ACHN (cell line): ENCODE results near the gene SCYGR4.
"Not testable (repeated sequence)": the region's sequence is repeated elsewhere in the genome, so short reads cannot be mapped to it uniquely, and the experiment has no call there.

Source experiments
- DNase-seq: peaks from one replicate; pipeline ENCODE4 v3.0.0-alpha.2; 2015
- in situ Hi-C: cut with HindIII; loops from 2 replicates; pipeline ENCODE4 v1.10.0; 2017; ENCODE audit warnings: low sequenced_read_pairs, low pct_ligation_motif_present, low pct_unique_long_range_greater_than_20kb

SCYGR4 gene, protein sequence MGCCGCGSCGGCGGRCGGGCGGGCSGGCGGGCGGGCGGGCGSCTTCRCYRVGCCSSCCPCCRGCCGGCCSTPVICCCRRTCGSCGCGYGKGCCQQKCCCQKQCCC

DNA sequence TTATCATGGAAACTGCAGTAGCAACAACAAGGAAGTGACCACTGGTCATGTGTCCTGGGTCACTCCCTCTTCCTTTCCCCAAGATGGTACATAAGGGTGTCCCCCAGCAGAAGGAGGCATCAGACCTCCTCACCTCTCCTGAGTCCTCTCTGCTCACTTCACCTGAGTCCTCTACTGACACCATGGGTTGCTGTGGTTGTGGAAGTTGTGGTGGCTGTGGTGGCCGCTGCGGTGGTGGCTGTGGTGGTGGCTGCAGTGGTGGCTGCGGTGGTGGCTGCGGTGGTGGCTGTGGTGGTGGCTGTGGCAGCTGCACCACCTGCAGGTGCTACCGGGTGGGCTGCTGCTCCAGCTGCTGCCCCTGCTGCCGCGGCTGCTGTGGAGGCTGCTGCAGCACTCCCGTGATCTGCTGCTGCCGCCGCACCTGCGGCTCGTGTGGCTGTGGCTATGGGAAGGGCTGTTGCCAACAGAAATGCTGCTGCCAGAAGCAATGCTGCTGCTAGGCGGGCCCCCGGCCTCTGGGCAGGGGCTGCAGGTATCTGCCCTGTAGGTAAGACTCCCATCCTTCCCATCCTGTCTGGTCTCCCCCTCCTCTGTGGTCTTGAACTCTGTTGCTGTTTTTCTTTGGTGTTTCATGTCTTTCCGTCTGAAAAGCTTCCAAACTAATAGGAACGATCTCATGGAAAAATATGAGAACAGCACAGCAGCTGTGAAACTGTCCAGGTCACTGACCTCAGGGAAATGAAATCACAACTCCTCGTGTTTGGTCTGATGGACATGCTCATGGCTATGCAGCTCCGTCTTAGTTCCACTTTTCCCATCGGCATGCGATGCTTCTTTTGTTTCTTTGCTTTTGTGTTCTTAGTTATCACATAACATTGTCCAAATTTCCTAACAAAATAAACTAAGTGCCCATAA, at the start of gene SCYGR4:
Gene SCYGR4 (plus strand): TSS at position 183 of the 915 bp plus-strand sequence. CDS start 0 bp downstream, at position 183.
- in situ Hi-C loops: no loop called here
- no peak for DNase-seq

DNA sequence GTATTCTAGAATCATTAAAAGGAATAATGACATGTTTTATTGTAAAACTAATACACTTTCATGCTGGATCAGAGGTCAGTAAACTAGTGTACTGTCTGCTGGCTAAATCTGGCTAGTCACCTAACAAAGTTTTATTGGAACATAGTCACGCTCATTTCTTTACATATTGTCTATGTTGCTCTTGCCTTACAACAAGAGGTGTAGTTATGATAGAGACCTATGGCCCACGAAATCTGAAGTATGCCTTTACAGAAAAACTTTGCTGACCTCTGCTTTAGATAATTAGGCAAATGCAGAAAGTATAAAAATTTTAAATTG, 48.5 kb upstream of the SCYGR4 start:
- no peak for DNase-seq
- in situ Hi-C loops: no loop called here

DNA sequence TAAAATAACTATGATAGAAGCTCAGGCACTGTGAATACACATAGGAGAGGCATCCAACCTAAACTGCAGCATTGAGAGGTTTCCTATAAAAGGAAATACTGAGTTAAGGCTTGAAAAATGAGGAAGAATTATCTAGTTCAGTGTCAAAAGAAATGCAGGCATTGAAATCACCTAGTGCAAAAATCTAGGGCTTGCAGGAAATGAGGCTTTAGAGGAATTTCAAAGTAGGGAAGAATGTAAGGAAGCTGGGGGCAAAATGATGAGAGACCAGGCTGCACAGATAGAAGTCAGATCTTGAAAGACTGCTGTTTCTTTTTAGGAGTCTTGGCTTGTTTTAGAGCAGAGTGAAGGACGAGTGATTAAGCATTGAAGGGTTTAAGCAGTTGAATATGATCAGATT, 46.7 kb upstream of the SCYGR4 start:
- in situ Hi-C loops: no loop called here
- no peak for DNase-seq

DNA sequence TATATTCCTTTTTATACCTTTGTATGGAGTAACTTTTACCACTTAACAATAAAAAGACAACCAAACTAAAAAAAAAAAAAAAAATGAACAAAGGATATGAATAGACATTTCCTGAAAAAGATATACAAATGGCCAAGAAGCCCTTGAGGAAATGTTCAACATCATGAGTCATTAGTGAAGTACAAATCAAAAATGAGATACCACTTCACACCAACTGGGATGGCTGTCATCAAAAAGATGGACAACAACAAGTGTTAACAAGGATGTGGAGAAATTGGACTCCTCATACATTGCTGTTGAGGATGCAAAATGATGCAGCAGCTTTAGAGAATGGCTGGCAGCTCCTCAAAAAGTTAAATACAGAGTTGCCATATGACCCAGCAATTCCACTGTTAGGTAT, 41.2 kb upstream of the SCYGR4 start:
- in situ Hi-C loops: no loop called here
- no peak for DNase-seq

DNA sequence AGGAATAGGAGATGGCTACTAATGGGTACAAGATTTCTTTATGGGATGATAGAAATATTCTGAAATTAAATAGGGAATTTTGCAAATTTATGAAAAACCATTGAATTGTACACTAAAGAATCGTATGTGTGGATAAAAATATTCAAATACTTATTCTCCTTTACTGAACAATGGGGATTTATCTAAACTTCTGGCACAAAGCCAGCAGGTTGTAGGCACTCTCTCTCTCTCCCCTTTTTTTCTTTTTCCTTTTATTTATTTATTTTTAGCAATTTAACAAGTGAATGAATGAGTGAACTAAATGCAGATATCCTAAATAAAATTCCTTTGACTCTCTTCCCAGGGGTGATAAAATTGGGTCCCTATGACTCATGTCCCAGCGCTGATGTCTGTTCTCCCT, 40.5 kb upstream of the SCYGR4 start:
- no peak for DNase-seq
- in situ Hi-C loops: no loop called here

DNA sequence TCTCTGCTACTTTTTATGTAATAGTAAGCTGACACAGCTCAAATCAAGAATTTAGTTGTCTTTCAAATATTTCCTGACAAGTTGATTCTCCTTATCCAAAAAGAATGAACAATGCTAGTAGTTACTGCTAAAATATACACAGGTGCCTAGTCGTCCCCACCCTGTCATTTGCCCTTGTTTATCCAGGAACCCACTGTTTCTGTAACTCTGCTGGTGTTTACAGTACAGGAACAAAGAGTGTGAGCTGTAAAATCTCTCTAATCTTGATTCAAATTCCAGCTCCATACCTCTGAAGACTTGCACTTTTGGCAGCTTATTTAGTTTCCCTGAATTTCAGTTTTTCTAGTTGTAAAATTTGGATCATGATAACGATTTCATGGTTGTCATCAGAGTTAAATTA, 39.7 kb upstream of the SCYGR4 start:
- in situ Hi-C loops: no loop called here
- DNase-seq: no peak

DNA sequence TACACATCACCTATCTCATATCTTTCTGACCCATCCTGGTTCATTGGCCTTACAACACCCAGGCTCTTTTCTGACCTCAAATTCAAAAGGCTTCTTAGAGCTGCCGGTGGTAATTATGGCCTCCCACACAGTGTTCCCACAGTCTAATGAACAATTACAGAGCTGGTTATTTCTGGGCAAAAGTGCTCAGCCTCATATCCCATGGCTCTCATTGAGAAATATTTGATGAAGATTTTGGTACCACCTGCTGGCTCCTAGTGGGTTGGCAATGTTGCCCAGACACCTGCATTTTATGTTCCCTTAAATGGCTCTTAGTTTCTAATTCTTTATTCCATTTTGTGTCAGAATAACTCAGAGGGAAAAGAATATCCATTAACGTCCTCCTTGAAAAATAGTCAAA, 38.7 kb upstream of the SCYGR4 start:
- in situ Hi-C loops: no loop called here
- no peak for DNase-seq

DNA sequence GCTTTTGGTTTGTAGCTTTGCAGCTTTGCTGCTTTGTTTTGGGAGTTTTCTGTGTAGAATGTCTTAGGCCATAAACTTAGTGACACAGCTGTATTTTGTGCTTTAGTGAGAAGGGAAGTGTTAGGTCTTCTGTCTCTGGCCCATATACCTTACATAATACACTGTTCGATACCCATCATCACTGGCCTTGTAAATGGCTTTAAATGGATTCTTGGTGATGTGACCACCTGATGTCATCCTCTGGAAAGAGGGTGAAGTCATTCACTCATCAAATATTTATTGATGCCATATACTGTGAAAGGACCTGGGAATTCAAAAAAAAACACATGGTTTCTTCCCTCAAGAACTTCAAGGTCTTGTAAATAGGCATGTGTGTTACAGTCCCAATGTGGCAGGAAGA, 37.5 kb upstream of the SCYGR4 start:
- in situ Hi-C loops: no loop called here
- DNase-seq: no peak

DNA sequence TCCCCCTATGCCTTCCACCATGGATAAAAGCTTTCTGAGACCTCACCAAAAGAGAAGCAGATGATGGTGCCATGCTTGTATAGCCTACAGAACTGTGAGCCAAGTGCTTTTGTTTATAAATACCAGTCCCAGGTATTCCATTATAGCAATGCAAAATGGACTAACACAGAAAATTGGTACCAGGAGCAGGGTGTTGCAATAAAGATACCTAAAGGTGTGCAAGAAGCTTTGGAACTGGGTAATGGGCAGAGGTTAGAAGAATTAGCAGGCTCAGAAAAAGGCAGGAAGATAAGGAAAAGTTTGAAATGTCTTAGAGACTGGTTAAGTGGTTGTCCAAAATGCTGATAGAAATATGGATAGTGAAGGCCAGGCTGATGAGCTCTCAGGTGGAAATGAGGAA, 34.9 kb upstream of the SCYGR4 start:
- in situ Hi-C loops: no loop called here
- DNase-seq: no peak

DNA sequence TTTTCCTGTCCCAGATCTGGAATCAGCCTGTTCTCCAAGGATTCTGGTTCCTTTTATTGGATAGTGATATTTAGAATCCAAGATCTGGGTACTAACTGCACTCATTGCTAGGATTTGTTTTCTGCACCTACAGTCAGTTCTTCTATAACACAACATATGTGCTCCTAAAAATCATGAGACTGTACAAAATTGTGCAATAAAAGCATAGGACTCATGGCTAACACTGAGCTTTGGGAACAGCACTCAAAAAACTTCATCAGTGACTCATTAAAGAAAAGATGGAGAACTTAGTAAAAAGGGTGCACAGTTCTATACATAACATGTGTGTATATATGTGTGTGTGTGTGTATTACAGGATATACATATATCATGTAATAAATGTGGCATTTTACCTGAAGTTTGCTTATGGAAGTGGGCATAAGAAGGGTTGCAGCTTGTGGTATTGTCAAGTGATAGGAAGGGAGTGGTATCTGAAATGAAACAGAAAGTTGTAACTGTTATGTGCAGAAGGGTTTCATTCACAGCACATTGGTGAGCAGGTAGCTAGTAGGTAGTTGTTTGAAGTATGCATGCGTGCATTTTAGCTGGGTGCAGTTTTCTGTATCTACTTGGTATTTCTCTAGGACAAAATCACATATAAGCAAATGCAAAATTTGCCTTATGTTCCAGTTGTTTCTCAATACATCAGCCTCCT, 24.5 kb upstream of the SCYGR4 start:
- in situ Hi-C loops: no loop called here
- no peak for DNase-seq

DNA sequence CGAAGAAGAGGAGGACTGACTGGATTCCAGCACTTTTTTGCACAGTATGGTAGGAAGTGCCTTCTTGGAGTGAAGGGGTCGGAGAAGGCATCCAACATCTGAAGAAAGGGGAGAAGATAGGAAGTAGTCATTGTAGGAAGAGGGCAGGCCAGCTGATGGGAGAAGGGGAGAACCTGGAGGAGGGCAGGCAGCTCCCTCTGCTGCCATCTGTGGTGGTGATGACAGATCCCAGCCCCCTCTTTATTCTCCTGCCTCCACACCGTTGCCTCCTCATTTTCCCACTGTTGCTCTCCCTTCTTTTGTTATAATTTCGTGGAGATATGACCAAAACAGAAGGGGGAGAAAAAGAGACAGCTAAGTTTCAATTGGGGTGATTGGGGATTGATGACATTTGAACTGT, 21.5 kb upstream of the SCYGR4 start:
- in situ Hi-C loops: no loop called here
- DNase-seq: no peak

DNA sequence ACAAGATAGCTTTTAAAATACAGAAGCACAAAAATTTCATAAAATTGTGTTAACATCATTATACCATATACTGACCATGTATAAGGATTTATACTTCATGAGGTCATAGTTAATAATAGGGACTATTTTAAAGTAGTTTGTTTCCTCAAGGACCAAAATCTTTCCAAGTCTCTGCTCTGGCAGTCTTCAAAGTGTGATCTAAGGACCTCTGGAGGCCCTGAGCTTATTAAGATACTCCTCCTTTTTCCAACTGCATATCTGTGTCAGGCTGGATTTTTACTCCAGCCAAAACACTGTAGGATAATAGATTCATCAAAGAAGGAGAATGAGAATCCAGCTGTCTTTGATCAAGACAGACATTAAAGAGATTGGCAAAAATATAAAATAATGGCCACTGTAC, 20.3 kb upstream of the SCYGR4 start:
- in situ Hi-C loops: no loop called here

DNA sequence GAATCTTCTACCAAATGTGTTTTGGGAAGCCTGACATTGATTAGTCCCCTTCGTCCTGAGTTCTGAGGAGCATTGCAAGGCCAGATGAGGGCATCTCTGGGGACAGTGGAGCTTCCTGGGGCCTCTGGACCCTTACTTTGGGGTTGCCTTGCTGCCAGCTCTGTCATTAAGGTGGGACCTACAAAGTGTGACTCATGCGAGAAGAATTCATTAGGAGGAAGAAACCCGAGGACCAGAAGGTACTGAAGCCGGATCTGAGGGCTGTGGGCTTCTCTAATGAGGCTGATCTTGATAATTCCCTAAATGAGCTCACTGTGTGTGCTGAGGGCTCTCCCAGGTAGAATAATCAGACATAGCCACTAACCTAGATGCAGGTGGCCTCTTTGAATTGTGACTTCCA, 19.3 kb upstream of the SCYGR4 start:
- DNase-seq: no peak
- in situ Hi-C loops: no loop called here

More for the DNA sequence above, 20.3 kb upstream of the SCYGR4 start:
- DNase-seq: no peak

DNA sequence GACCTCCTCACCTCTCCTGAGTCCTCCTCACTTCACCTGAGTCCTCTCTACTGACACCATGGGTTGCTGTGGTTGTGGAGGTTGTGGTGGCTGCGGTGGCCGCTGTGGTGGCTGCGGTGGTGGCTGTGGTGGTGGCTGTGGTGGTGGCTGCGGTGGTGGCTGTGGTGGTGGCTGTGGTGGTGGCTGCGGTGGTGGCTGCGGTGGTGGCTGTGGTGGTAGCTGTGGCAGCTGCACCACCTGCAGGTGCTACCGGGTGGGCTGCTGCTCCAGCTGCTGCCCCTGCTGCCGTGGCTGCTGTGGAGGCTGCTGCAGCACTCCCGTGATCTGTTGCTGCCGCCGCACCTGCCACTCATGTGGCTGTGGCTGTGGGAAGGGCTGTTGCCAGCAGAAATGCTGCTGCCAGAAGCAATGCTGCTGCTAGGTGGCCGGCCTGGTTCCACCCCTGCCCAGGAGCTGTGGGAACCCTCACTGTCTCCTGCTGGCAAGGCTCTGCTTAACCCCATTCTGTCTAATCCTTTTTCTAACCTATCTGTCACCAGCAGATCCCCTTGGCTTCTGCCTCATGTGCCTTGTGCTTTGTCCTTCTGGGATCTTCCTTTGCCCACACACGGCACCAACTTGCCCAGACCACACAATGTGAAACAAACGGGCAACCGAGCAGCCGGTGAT, 18.3 kb upstream of the SCYGR4 start, which contains the start of gene SCYGR2:
Gene SCYGR2 (plus strand): TSS at position 59 of the 669 bp plus-strand sequence. CDS start 0 bp downstream, at position 59.
- DNase-seq, in situ Hi-C loops: not testable (repeated sequence)

DNA sequence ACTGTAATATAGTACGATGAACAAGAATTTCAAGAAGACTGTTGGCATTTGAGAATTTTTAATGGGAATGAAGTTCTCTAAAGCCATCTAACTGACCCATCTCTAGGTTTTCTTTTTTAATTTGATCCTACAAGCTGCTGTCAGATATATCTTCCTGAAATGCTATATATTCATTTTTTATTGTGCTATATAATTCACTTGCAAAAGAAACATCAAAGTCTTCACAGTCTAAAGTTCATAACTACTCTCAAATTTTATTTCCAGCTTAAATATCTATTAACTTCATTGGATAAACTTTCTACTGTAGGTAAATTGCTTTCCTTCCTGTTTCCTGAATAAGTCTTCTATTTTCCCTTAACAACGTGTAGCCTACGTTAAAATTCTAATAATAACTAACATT, 14.9 kb upstream of the SCYGR4 start:
- no peak for DNase-seq
- in situ Hi-C loops: no loop called here

DNA sequence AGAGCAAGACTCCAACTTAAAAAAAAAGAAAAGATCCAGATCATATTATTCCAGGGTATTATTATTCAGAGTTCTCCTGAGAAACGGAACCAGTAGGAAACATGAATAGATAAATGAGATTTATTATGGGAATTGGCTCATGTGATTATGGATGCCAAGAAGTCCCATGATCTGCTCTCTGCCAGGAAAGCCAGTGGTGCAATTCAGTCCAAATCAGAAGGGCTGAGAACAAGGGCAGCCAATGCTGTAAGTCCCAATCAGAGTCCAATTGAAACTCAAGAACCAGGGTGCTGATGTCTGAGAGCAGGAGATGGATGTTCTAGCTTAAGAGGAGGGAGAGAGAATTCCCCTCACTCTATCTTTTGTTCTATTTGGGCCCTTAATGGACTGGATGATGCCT, 10.8 kb upstream of the SCYGR4 start:
- DNase-seq: no peak
- in situ Hi-C loops: no loop called here

DNA sequence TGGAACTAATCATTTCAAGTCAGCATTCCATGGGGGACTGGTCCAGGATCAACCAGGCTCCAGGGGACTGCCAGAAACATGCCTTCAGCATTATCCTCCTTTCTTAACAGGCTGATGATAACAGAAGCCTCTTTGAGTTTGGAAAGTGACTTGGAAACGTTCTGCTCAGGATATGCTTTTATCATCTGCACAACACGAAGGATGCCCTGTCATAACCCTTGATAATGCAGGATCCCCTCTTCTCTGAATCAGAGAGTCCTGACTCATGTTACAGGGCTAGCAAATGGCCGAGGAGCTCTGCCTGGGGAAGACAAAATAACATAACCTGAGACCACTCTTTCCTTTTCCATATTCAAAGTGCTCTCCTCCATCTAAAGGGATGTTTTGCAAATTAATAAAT, 9.4 kb upstream of the SCYGR4 start:
- no peak for DNase-seq
- in situ Hi-C loops: no loop called here

DNA sequence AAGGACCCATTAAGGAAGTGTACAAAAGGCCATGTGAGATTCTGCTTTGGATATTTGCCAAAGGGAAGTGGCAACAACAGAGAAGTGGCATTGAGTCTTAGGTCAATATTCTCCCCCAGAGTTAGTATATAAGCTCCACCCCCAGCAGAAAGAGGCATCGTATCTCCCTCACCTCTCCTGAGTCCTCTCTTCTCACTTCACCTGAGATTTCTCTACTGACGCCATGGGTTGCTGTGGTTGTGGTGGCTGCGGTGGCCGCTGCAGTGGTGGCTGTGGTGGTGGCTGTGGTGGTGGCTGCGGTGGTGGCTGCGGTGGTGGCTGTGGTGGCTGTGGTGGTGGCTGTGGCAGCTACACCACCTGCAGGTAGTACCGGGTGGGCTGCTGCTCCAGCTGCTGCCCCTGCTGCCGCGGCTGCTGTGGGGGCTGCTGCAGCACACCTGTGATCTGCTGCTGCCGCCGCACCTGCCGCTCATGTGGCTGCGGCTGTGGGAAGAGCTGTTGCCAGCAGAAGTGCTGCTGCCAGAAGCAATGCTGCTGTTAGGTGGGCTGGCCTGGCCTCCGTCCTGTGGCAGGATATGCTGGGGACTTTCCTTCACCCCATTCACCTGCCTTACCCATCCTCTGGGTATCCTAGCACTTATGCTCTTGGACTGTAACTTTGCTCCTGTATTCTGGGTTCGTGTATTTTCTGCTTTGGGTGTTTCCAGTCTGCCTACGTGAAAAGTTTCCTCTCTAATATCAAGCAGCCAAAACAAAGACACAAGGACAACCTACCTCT, 8.5 kb upstream of the SCYGR4 start:
- no peak for DNase-seq
- in situ Hi-C loops: no loop called here

DNA sequence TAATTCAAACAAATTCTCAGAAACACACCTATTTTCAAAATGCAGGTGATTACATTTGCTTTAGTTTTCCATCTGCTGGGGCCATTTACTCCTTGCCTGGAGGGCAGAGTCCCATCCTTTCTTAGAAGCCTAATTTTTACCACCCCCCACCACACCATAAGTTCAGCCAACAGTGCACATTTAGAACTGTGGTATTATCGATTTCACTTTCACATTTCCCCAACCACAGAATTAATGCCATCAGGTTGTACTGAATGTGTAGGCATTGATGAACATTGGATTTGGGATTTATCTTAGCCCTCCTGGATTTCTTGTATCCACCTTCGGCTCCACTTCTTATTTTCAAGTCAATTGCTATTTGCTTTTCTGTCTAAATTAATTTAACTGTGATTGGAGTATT, 7.2 kb upstream of the SCYGR4 start:
- in situ Hi-C loops: no loop called here
- no peak for DNase-seq
